Lower leg skin (tissue), 4 donors: ENCODE results near the gene COL9A2. TPM values are rescaled to one million over a fixed set of nuclear protein-coding genes. Genes with fewer than 3 reads are reported as not detected.
"Not testable (repeated sequence)": the region's sequence is repeated elsewhere in the genome, so short reads cannot be mapped to it uniquely, and the experiment has no call there.

Experiments
- DNase-seq, 2 donors: peaks; one replicate each; pipeline ENCODE4 v3.0.0-alpha.2; 2019; ENCODE audit warnings: low spot score in 2 of 2
- H3K4me3 ChIP-seq: fragments of 200-600 bp; sonication (generic); 2 replicates; pipeline ENCODE4 v1.5.1; 2017; ENCODE audit warnings: mild to moderate bottlenecking, low read depth; ENCODE audit not compliant: poor library complexity, severe bottlenecking
- POLR2A ChIP-seq, 2 donors: fragments of 450-650 bp; IDR thresholded peaks; one replicate each; pipeline ENCODE4 v1.6.1; 2016 to 2017; ENCODE audit warnings: antibody characterized with exemption in 2 of 2, mild to moderate bottlenecking in 1 of 2, moderate library complexity in 1 of 2
- WGBS, 2 donors: methylation state at CpG; one replicate each; pipeline ENCODE4 v1.1.5; 2018; 5-methylcytosine and 5-hydroxymethylcytosine counted together
- intact Hi-C: fragments of 100-400 bp; cut with DNase I; formaldehyde crosslinking; loops from one replicate; pipeline ENCODE4 v1.15.0; 2023; ENCODE audit warnings: low total_unique reads
- total RNA-seq, 4 donors: library from RNA; depleted of rRNA; stranded (reverse); fragments of >200 nt; gene quantifications; one replicate each; pipeline ENCODE4 v1.1.0, GENCODE V29; 2016
- TF ChIP-seq, protein P1 (sequence below), 3 donors: fragments of 450-650 bp; IDR thresholded peaks; one replicate each; pipeline ENCODE4 v1.5.1; 2016; ENCODE audit warnings: antibody characterized with exemption in 3 of 3, mild to moderate bottlenecking in 3 of 3, moderate library complexity in 2 of 3

The COL9A2 gene
- total RNA-seq, 4 donors from 2014 or later: 2.4 to 8.7 (median 4.3) TPM

DNA sequence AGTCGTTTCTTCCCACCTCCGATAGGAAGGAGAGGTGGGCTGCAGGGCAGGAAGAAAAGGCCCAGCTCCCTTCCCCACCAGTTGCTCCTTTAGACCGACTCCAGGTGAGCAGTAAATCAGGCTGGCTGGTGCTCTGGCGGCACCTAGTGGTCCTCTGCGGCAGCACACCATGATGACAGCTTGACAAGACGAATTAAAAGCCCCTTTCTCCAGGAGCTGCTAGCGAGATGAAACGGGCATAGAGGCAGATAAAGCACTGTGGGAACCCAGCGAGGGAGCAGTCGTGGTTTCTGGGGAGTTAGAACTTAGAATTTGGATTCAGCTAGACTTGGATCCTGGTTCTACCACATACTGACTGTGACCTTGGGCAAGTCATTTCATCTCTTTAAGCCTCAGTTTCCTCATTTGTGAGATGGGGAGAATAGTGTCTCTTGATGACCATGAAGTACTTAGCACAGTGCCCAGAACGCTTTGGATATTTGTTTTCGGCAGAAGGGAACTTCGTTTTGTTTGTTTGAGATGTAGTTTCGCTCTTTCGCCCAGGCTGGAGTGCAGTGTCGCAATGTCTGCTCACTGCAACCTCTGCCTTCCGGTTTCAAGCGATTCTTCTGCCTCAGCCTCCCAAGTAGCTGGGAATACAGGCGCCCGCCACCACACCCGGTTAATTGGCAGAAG is 21.8 kb upstream of the COL9A2 start:
- peak; percentile 66 to 95 for DNase-seq
- intact Hi-C loops: loop anchor here (5.0 to 10.0 kb wide), 2 partner anchors 192 to 254 kb away; no protein-coding TSS in a partner anchor
- TF ChIP-seq POLR2A (IDR thresholded peaks at IDR 0.05): no peak
- TF ChIP-seq, protein P1, sequence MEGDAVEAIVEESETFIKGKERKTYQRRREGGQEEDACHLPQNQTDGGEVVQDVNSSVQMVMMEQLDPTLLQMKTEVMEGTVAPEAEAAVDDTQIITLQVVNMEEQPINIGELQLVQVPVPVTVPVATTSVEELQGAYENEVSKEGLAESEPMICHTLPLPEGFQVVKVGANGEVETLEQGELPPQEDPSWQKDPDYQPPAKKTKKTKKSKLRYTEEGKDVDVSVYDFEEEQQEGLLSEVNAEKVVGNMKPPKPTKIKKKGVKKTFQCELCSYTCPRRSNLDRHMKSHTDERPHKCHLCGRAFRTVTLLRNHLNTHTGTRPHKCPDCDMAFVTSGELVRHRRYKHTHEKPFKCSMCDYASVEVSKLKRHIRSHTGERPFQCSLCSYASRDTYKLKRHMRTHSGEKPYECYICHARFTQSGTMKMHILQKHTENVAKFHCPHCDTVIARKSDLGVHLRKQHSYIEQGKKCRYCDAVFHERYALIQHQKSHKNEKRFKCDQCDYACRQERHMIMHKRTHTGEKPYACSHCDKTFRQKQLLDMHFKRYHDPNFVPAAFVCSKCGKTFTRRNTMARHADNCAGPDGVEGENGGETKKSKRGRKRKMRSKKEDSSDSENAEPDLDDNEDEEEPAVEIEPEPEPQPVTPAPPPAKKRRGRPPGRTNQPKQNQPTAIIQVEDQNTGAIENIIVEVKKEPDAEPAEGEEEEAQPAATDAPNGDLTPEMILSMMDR (IDR thresholded peaks at IDR 0.05): peak in 2 of 3 donors; percentile 77 to 89
- no peak overlapping the region for H3K4me3 ChIP-seq
- WGBS, 2 donors: 28 to 30% methylated on average over 21 of the region's 21 CpGs

DNA sequence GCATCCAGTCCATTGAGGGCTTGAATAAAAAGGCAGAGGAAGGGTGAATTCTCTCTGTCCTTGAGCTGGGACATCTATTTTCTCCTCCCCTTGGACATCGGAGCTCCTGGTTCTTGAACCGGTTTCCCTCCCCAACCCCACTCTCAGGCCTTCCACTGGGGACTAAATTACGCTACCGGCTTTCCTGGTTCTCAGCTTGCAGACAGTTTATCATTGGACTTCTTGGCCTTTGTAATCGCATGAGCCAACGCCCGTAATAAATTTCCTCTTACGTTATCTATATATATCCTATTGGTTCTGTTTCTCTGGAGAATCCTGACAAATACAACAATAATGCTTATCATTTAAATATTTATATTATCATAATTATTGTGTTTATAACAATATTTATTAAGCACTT is 20.4 kb upstream of the COL9A2 start:
- intact Hi-C loops: loop anchor here (5.0 to 10.0 kb wide), 2 partner anchors 190 to 253 kb away; no protein-coding TSS in a partner anchor
- no peak for TF ChIP-seq POLR2A (IDR thresholded peaks at IDR 0.05)
- TF ChIP-seq, protein P1 (IDR thresholded peaks at IDR 0.05): no peak
- 81 to 85% methylated on average over 8 of the region's 8 CpGs for WGBS, 2 donors
- no peak for DNase-seq
- no peak overlapping the region for H3K4me3 ChIP-seq

DNA sequence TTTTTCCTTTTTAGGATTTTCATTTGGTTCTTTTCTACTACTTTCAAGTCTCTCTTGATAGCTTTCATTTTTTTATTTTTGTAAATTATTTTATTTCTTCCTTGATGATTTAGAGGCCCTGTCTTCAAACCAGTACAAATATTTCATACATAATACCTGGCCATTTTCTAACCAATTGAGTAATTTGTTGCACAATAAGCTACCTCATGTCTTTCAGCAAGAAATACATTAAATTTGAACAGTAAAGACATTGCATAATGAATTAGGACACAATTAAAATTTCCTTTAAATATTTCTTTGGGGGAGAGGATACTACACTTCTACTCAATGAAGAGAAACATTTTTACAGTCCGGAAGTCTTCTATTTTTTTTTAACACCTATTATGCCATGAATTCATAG is 15.6 kb upstream of the COL9A2 start:
- no peak for DNase-seq
- intact Hi-C loops: loop anchor here (10.0 kb wide), 1 partner anchor 248 kb away; no protein-coding TSS in a partner anchor
- TF ChIP-seq POLR2A (IDR thresholded peaks at IDR 0.05): no peak
- WGBS, 2 donors: 88 to 89% methylated on average over 1 of the region's 1 CpG
- H3K4me3 ChIP-seq: no peak overlapping the region

DNA sequence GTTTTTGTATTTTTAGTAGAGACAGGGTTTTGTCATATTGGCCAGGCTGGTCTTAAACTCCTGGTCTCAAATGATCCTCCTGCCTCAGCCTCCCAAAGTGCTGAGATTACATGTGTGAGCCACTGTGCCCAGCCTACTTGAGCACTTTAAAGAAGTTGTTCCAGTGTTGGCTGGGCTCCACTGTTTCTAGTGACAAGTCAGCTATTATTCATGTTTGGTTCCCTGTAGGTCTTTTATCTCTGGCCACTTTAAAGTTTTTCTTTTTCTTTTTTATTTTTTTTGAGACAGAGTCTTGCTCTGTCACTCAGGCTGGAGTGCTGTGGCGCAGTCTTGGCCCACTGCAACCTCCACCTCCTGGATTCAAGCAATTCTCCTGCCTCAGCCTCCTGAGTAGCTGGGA is 14.3 kb upstream of the COL9A2 start:
- not testable (repeated sequence) for H3K4me3 ChIP-seq, DNase-seq
- WGBS, 2 donors: 79 to 96% methylated on average over 1 of the region's 1 CpG
- intact Hi-C loops: loop anchor here (10.0 kb wide), 1 partner anchor 247 kb away; no protein-coding TSS in a partner anchor

DNA sequence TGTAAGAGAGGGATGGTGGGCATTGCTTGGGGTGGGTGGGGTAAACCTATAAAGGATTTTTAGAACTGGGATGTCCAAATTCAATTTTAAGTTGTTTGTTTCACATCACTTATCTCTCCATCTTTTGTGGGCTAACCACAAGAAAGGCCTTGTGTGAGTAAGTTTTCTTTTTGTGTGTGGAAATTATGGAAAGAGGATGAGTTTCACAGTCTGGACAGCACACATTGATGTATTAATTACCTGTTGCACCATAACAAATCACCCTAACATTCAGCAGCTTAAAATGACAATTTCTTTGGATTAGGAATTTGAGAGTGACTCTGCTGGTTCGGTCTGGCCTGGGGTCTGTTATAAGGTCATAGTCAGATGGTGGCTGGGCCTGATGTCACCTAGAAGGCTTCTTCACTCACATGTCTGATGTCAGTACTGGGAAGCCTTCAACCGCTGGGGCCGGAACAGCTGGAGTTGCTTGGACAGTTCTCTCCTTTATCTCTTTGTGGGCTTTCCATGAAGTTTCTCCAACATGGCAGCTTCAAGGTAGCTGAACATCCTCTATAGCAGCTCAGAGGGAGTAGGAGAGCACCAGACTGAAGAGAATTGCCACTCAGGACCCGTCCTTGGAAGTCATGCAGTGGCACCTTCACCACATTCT is 2.0 kb upstream of the COL9A2 start:
- 93 to 98% methylated on average over 4 of the region's 4 CpGs for WGBS, 2 donors
- no peak overlapping the region for H3K4me3 ChIP-seq
- intact Hi-C loops: no loop called here
- no peak for DNase-seq
- no peak for TF ChIP-seq POLR2A (IDR thresholded peaks at IDR 0.05)
- TF ChIP-seq, protein P1 (IDR thresholded peaks at IDR 0.05): no peak

DNA sequence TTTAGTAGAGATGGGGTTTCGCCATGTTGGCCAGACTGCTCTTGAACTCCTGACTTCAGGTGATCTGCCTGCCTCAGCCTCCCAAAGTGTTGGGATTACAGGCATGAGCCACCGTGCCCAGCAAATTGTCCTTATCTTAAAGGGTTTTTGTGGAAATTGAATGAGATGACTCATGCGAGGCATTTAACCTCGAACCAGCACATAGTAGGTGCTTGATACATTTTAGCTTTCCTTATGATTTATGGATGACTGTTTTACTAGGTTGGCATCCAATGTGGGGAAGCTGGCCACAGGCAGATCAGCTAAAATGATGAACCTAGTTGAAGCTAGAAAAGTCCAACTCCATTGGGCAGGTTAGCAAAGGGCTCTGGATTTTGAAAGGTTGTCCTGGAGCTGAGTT is 1.4 kb upstream of the COL9A2 start:
- TF ChIP-seq, protein P1 (IDR thresholded peaks at IDR 0.05): no peak
- TF ChIP-seq POLR2A (IDR thresholded peaks at IDR 0.05): no peak
- WGBS, 2 donors: 84 to 85% methylated on average over 4 of the region's 4 CpGs
- intact Hi-C loops: no loop called here

More for the DNA sequence above, 1.4 kb upstream of the COL9A2 start:
- DNase-seq: no peak
- H3K4me3 ChIP-seq: no peak overlapping the region
